ENCODE results near the gene DPH5.

Gene DPH5

DNA sequence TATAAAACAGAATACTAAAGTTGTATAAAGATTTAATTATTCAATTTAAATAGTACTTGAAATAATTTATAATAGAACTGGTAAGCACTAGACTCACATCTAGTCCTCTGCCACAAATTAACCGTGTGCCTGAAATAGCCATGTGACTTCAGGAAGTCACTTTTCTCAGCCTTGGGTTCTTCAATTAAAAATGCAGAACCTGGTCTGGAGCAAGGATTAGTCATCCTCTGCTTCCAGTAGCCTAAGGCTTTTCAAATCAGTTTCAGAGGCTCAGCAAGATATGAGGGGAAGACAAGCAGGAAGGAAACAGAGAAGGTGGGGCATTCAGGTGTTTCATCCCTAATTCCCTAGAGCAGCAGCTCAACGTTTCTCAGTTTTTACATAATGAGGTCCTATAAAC is 23.0 kb downstream of the DPH5 start:
- Histone ChIP-seq H3K4me1 (ENCODE audit: low read length) (no peaks in the 10 kb centered on the region), H3K27ac (ENCODE audit: low read length) (no peak overlapping the region), H4K20me1 (ENCODE audit: insufficient read depth, low read length) (no peaks in the 10 kb centered on the region), H3K79me2 (ENCODE audit: low read length) (no peaks in the 10 kb centered on the region), H3F3A (ENCODE audit: insufficient read depth, low read length) (no peaks in the 10 kb centered on the region), H3K9me3 (replicated peaks; ENCODE audit: insufficient read depth, low read length) (no peaks in the 10 kb centered on the region), H3K27me3 (replicated peaks; ENCODE audit: insufficient read depth, low read length) (no peaks in the 10 kb centered on the region), H3K36me3 (replicated peaks; ENCODE audit: insufficient read depth, low read length) (no peaks in the 10 kb centered on the region), H3K4me3 (ENCODE audit: low read length) (no peak overlapping the region), H3K9me2 (replicated peaks; ENCODE audit: insufficient read depth, low read length) (no peaks in the 10 kb centered on the region), H3K4me2 (ENCODE audit: low read depth, low read length) (no peak overlapping the region), H2AFZ (ENCODE audit: low read length) (no peak overlapping the region), H3K9ac (ENCODE audit: low read length) (no peak overlapping the region)
- TF ChIP-seq, protein P1, sequence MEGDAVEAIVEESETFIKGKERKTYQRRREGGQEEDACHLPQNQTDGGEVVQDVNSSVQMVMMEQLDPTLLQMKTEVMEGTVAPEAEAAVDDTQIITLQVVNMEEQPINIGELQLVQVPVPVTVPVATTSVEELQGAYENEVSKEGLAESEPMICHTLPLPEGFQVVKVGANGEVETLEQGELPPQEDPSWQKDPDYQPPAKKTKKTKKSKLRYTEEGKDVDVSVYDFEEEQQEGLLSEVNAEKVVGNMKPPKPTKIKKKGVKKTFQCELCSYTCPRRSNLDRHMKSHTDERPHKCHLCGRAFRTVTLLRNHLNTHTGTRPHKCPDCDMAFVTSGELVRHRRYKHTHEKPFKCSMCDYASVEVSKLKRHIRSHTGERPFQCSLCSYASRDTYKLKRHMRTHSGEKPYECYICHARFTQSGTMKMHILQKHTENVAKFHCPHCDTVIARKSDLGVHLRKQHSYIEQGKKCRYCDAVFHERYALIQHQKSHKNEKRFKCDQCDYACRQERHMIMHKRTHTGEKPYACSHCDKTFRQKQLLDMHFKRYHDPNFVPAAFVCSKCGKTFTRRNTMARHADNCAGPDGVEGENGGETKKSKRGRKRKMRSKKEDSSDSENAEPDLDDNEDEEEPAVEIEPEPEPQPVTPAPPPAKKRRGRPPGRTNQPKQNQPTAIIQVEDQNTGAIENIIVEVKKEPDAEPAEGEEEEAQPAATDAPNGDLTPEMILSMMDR (IDR thresholded peaks at IDR 0.05; ENCODE audit: low read length) = no peak
- TF ChIP-seq EZH2phosphoT487 (IDR thresholded peaks at IDR 0.05; ENCODE audit: low read length) = no peak
- TF ChIP-seq EZH2 (optimal IDR thresholded peaks at IDR 0.05; ENCODE audit: low read depth, low read length) = no peak
- DNase-seq = no peak

DNA sequence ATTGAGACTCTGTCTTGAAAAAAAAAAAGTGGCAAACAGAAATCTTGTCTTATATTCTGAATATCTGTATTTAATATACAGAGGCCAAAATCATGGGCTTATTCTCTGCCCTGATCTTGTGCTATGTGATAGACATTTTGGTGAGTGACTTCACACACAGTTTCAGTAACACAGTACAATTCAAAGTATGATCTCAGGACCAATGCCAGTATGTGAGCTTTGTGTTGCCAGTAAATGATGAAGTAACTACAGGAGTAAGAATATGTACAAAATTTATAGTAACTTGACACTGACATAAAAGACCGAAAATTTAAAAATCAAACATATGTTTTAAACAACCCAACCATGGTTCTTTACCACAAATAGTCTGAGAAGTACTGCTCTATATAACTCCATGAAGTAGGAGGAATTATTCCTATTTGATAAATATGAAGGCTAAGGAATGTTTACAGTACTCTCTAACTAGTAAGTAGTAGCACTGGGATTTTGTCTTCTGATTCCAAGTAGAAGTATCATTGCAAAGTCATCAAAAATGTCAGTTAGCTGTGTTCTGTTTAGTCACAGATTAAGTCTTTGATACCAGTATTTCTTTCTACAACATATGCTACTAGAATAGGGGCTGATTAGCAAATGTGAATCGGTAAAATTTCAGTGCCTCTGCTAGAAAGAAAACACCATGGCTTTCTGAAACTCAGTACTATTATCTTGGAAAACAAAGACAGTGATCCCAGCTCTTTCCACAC is 25.3 kb downstream of the DPH5 start:
- no peak for DNase-seq
- TF ChIP-seq EZH2 (optimal IDR thresholded peaks at IDR 0.05; ENCODE audit: low read depth, low read length) = no peak
- no peak for TF ChIP-seq EZH2phosphoT487 (IDR thresholded peaks at IDR 0.05; ENCODE audit: low read length)
- TF ChIP-seq, protein P1 (IDR thresholded peaks at IDR 0.05; ENCODE audit: low read length) = no peak
- Histone ChIP-seq H3K27me3 (replicated peaks; ENCODE audit: insufficient read depth, low read length) (no peaks in the 10 kb centered on the region), H3K4me3 (ENCODE audit: low read length) (no peak overlapping the region), H3K27ac (ENCODE audit: low read length) (no peak overlapping the region), H3K36me3 (replicated peaks; ENCODE audit: insufficient read depth, low read length) (no peaks in the 10 kb centered on the region), H2AFZ (ENCODE audit: low read length) (no peak overlapping the region), H3F3A (ENCODE audit: insufficient read depth, low read length) (no peaks in the 10 kb centered on the region), H3K4me2 (ENCODE audit: low read depth, low read length) (no peak overlapping the region), H3K9me3 (replicated peaks; ENCODE audit: insufficient read depth, low read length) (no peaks in the 10 kb centered on the region), H3K4me1 (ENCODE audit: low read length) (no peaks in the 10 kb centered on the region), H3K9ac (ENCODE audit: low read length) (no peak overlapping the region), H3K9me2 (replicated peaks; ENCODE audit: insufficient read depth, low read length) (no peaks in the 10 kb centered on the region), H4K20me1 (ENCODE audit: insufficient read depth, low read length) (no peaks in the 10 kb centered on the region), H3K79me2 (ENCODE audit: low read length) (no peaks in the 10 kb centered on the region)

DNA sequence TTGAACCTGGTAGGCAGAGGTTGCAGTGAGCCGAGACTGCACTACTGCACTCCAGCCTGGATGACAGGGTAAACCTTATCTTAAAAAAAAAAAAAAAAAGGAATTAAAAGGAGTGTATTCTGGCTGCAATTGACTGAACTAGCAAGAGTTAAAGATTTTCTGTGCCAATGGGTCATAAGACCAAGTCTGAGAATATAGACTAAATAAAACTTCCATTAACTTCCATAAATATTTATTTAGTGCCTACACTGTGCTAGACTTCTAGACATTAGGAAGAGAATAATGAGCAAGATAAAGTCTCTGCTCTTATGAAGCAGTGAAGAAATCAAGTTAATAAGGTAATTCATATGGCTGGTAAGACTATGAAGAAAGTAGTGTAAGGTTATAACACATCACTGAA is 27.2 kb downstream of the DPH5 start:
- H3K4me2 ChIP-seq (ENCODE audit: low read depth, low read length) = no peak overlapping the region
- no peak overlapping the region for H3K4me3 ChIP-seq (ENCODE audit: low read length)
- TF ChIP-seq EZH2phosphoT487 (IDR thresholded peaks at IDR 0.05; ENCODE audit: low read length) = no peak
- no peak for TF ChIP-seq EZH2 (optimal IDR thresholded peaks at IDR 0.05; ENCODE audit: low read depth, low read length)
- TF ChIP-seq, protein P1 (IDR thresholded peaks at IDR 0.05; ENCODE audit: low read length) = no peak
- no peaks in the 10 kb centered on the region for H3K79me2 ChIP-seq (ENCODE audit: low read length)
- no peaks in the 10 kb centered on the region for H3K36me3 ChIP-seq (replicated peaks; ENCODE audit: insufficient read depth, low read length)
- no peak overlapping the region for H3K9ac ChIP-seq (ENCODE audit: low read length)
- no peaks in the 10 kb centered on the region for H3K9me2 ChIP-seq (replicated peaks; ENCODE audit: insufficient read depth, low read length)
- H3K27me3 ChIP-seq (replicated peaks; ENCODE audit: insufficient read depth, low read length) = no peaks in the 10 kb centered on the region
- H3F3A ChIP-seq (ENCODE audit: insufficient read depth, low read length) = no peaks in the 10 kb centered on the region
- no peak for DNase-seq
- no peaks in the 10 kb centered on the region for H3K4me1 ChIP-seq (ENCODE audit: low read length)
- H3K27ac ChIP-seq (ENCODE audit: low read length) = no peak overlapping the region
- H3K9me3 ChIP-seq (replicated peaks; ENCODE audit: insufficient read depth, low read length) = no peaks in the 10 kb centered on the region
- H4K20me1 ChIP-seq (ENCODE audit: insufficient read depth, low read length) = no peaks in the 10 kb centered on the region
- no peak overlapping the region for H2AFZ ChIP-seq (ENCODE audit: low read length)

All from MM.1S (cell line).